Measurements from ENCODE around the gene GMPPB.
A peak's percentile ranks its signal among the peaks of the same experiment; 100 is the strongest.

Gene GMPPB

GRCh38 chr3:49715611-49716121 lies 8.1 kb downstream of the GMPPB start:
- Mint-ChIP-seq H3K9me3 (no peaks in the 10 kb centered on the region), H3K4me1 (ENCODE audit: low read depth in 2 of 2) (peaks cover 16 to 22% of the 10 kb centered on the region in 2 donors), H3K27ac (no peak overlapping the region), H3K4me3 (no peak overlapping the region), H3K27me3 (no peaks in the 10 kb centered on the region), H3K36me3 (ENCODE audit: insufficient read depth) (peaks cover 29% of the 10 kb centered on the region)
- ATAC-seq (replicated peaks) (no peak), DNase-seq (no peak)

- Mint-ChIP-seq H3K9me3 (no peaks in the 10 kb centered on the region), H3K36me3 (ENCODE audit: insufficient read depth) (peaks cover 23% of the 10 kb centered on the region), H3K4me3 (no peak overlapping the region), H3K27ac (no peak overlapping the region), H3K27me3 (no peaks in the 10 kb centered on the region), H3K4me1 (ENCODE audit: low read depth in 2 of 2) (peaks cover 14 to 21% of the 10 kb centered on the region in 2 donors)
- ATAC-seq (replicated peaks): no peak
- DNase-seq: no peak
These were observed 8.8 kb downstream of the GMPPB start for GRCh38 chr3:49714728-49715550.

GRCh38 chr3:49713336-49714105 lies 10.2 kb downstream of the GMPPB start:
- ATAC-seq (replicated peaks) (no peak), DNase-seq (no peak)
- peaks cover 1 to 9% of the 10 kb centered on the region in 2 donors for H3K4me1 Mint-ChIP-seq (ENCODE audit: low read depth in 2 of 2)
- H3K9me3 Mint-ChIP-seq: no peaks in the 10 kb centered on the region
- peaks cover 12% of the 10 kb centered on the region for H3K36me3 Mint-ChIP-seq (ENCODE audit: insufficient read depth)
- H3K27me3 Mint-ChIP-seq: no peaks in the 10 kb centered on the region
- no peak overlapping the region for H3K4me3 Mint-ChIP-seq
- H3K27ac Mint-ChIP-seq: no peak overlapping the region

- ATAC-seq (replicated peaks): no peak
- Mint-ChIP-seq H3K27me3 (no peaks in the 10 kb centered on the region), H3K4me1 (ENCODE audit: low read depth in 2 of 2) (peaks cover under 1 to 7% of the 10 kb centered on the region in 2 donors)
These were observed 11.0 kb downstream of the GMPPB start for GRCh38 chr3:49712631-49713317.

GRCh38 chr3:49712166-49712565 lies 11.6 kb downstream of the GMPPB start:
- Mint-ChIP-seq H3K36me3 (ENCODE audit: insufficient read depth) (peaks cover 10% of the 10 kb centered on the region), H3K4me1 (ENCODE audit: low read depth in 2 of 2) (peaks cover 4 to 7% of the 10 kb centered on the region in 2 donors), H3K4me3 (no peak overlapping the region), H3K27me3 (no peaks in the 10 kb centered on the region), H3K9me3 (no peaks in the 10 kb centered on the region), H3K27ac (peak overlapping the region in 1 of 2 donors; percentile 47)
- DNase-seq (no peak), ATAC-seq (replicated peaks) (no peak)

More at GRCh38 chr3:49712631-49713317, 11.0 kb downstream of the GMPPB start:
- Mint-ChIP-seq H3K36me3 (ENCODE audit: insufficient read depth) (peaks cover 10% of the 10 kb centered on the region), H3K4me3 (no peak overlapping the region), H3K9me3 (no peaks in the 10 kb centered on the region), H3K27ac (no peak overlapping the region)
- no peak for DNase-seq

GRCh38 chr3:49711489-49711888 lies 12.3 kb downstream of the GMPPB start:
- peaks cover 4 to 7% of the 10 kb centered on the region in 2 donors for H3K4me1 Mint-ChIP-seq (ENCODE audit: low read depth in 2 of 2)
- no peak for DNase-seq
- ATAC-seq (replicated peaks): no peak
- no peak overlapping the region for H3K4me3 Mint-ChIP-seq
- H3K9me3 Mint-ChIP-seq: no peaks in the 10 kb centered on the region
- peak overlapping the region; percentile 2 to 47 for H3K27ac Mint-ChIP-seq
- no peaks in the 10 kb centered on the region for H3K27me3 Mint-ChIP-seq
- peaks cover 10% of the 10 kb centered on the region for H3K36me3 Mint-ChIP-seq (ENCODE audit: insufficient read depth)

GRCh38 chr3:49709852-49710251 lies 13.9 kb downstream of the GMPPB start:
- H3K4me1 Mint-ChIP-seq (ENCODE audit: low read depth in 2 of 2): peaks cover 4 to 5% of the 10 kb centered on the region in 2 donors
- ATAC-seq (replicated peaks) (no peak), DNase-seq (no peak)
- no peak overlapping the region for H3K27ac Mint-ChIP-seq
- H3K9me3 Mint-ChIP-seq: no peaks in the 10 kb centered on the region
- H3K27me3 Mint-ChIP-seq: no peaks in the 10 kb centered on the region
- no peak overlapping the region for H3K4me3 Mint-ChIP-seq
- peaks cover 7% of the 10 kb centered on the region for H3K36me3 Mint-ChIP-seq (ENCODE audit: insufficient read depth)

GRCh38 chr3:49707113-49707480 lies 16.7 kb downstream of the GMPPB start:
- DNase-seq (no peak), ATAC-seq (replicated peaks) (no peak)
- Mint-ChIP-seq H3K4me1 (ENCODE audit: low read depth in 2 of 2) (peaks cover 7 to 9% of the 10 kb centered on the region in 2 donors), H3K9me3 (no peaks in the 10 kb centered on the region), H3K36me3 (ENCODE audit: insufficient read depth) (peaks cover 10% of the 10 kb centered on the region), H3K27ac (no peak overlapping the region), H3K27me3 (no peaks in the 10 kb centered on the region), H3K4me3 (no peak overlapping the region)

GRCh38 chr3:49706456-49707112 lies 17.2 kb downstream of the GMPPB start:
- Mint-ChIP-seq H3K4me1 (ENCODE audit: low read depth in 2 of 2) (peaks cover 7 to 9% of the 10 kb centered on the region in 2 donors), H3K4me3 (no peak overlapping the region), H3K27me3 (no peaks in the 10 kb centered on the region), H3K27ac (no peak overlapping the region), H3K9me3 (no peaks in the 10 kb centered on the region), H3K36me3 (ENCODE audit: insufficient read depth) (peaks cover 10% of the 10 kb centered on the region)
- ATAC-seq (replicated peaks) (no peak), DNase-seq (no peak)

GRCh38 chr3:49705390-49705960 lies 18.3 kb downstream of the GMPPB start:
- H3K27ac Mint-ChIP-seq: no peak overlapping the region
- peaks cover 13% of the 10 kb centered on the region for H3K36me3 Mint-ChIP-seq (ENCODE audit: insufficient read depth)
- ATAC-seq (replicated peaks): no peak
- no peaks in the 10 kb centered on the region for H3K9me3 Mint-ChIP-seq
- no peak for DNase-seq
- no peak overlapping the region for H3K4me3 Mint-ChIP-seq
- no peaks in the 10 kb centered on the region for H3K27me3 Mint-ChIP-seq
- H3K4me1 Mint-ChIP-seq (ENCODE audit: low read depth in 2 of 2): peaks cover 6 to 9% of the 10 kb centered on the region in 2 donors

GRCh38 chr3:49704629-49705028 lies 19.1 kb downstream of the GMPPB start:
- Mint-ChIP-seq H3K4me1 (ENCODE audit: low read depth in 2 of 2) (peaks cover 6 to 9% of the 10 kb centered on the region in 2 donors), H3K27ac (no peak overlapping the region), H3K36me3 (ENCODE audit: insufficient read depth) (peaks cover 12% of the 10 kb centered on the region), H3K27me3 (no peaks in the 10 kb centered on the region), H3K9me3 (no peaks in the 10 kb centered on the region), H3K4me3 (no peak overlapping the region)
- ATAC-seq (replicated peaks) (no peak), DNase-seq (no peak)

GRCh38 chr3:49703956-49704355 lies 19.8 kb downstream of the GMPPB start:
- peaks cover 10% of the 10 kb centered on the region for H3K36me3 Mint-ChIP-seq (ENCODE audit: insufficient read depth)
- no peak for ATAC-seq (replicated peaks)
- no peaks in the 10 kb centered on the region for H3K27me3 Mint-ChIP-seq
- peak overlapping the region; percentile 60 to 81 for H3K27ac Mint-ChIP-seq
- H3K4me3 Mint-ChIP-seq: no peak overlapping the region
- DNase-seq: no peak
- H3K4me1 Mint-ChIP-seq (ENCODE audit: low read depth in 2 of 2): peaks cover 6 to 9% of the 10 kb centered on the region in 2 donors
- H3K9me3 Mint-ChIP-seq: no peaks in the 10 kb centered on the region

Data from effector memory CD8-positive, alpha-beta T cell (primary cell).